ENCODE data around the gene ADARB2. TPM values are rescaled to one million over a fixed set of nuclear protein-coding genes. Genes with fewer than 3 reads are reported as not detected.

The ADARB2 gene
- polyA plus RNA-seq, 1 of the 3 experiments (the other 2 are of a cell fraction): not detected

DNA sequence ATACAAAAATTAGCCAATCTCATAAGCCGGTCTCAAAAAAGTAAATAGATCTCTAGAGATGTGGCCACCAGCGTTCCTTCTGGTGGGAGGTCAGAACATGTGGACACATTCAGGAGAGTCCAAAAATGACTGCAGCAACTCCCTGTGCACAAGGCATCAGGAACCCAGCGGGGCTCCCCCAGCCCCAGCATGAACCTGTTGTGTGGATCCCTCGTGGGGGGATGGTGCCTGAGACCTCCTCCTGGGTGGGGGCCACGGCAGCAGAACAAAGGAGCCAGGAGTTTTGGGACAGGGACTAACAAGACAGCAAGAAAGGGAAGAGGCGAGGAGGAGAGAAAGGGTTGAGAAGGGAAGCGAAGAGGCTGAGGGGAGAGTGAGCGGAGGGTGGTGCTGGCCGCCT is 559.4 kb downstream of the ADARB2 start:
- Histone ChIP-seq H3K4me1 (ENCODE audit: control insufficient read depth in 1 of 2, insufficient read depth in 2 of 2, low read depth in 1 of 2, low read length in 1 of 2) (no peaks in the 10 kb centered on the region; a peak in 1 of 4 replicates), H2AFZ (ENCODE audit: low read depth) (no peak overlapping the region), H3K36me3 (replicated peaks in 1 of 2; ENCODE audit: control insufficient read depth in 1 of 2, insufficient read depth in 2 of 2, low read length in 1 of 2) (no peaks in the 10 kb centered on the region), H3K27me3 (ENCODE audit: insufficient read depth) (no peaks in the 10 kb centered on the region), H3K4me3 (ENCODE audit: low read depth in 2 of 2, low read length in 1 of 2) (no peak overlapping the region), H3K9ac (no peak overlapping the region), H3K27ac (ENCODE audit: low read depth in 2 of 2, low read length in 1 of 2) (no peak overlapping the region), H3K9me3 (no peaks in the 10 kb centered on the region), H3K4me2 (no peak overlapping the region), H4K20me1 (ENCODE audit: insufficient read depth) (no peaks in the 10 kb centered on the region), H3F3A (replicated peaks; ENCODE audit: insufficient read depth) (no peaks in the 10 kb centered on the region), H3K79me2 (ENCODE audit: insufficient read depth) (no peaks in the 10 kb centered on the region), H3K9me2 (no peaks in the 10 kb centered on the region)
- WGBS (ENCODE audit: low lambda C conversion rate): 50% methylated on average over 9 of the region's 9 CpGs
- CTCF ChIA-PET: interaction anchor here (1.1 kb wide), 1 partner anchor 242 kb away, joined by 3 read pairs; no protein-coding TSS in a partner anchor
- TF ChIP-seq TAF1 (IDR thresholded peaks at IDR 0.05; ENCODE audit: borderline replicate concordance, low read depth, low read length) (no peak), ELF1 (IDR thresholded peaks at IDR 0.05) (no peak), FOXJ3 (CRISPR knock-in tag; IDR thresholded peaks at IDR 0.05) (no peak), JUND (IDR thresholded peaks at IDR 0.05) (no peak), TEAD4 (IDR thresholded peaks at IDR 0.05; ENCODE audit: borderline replicate concordance, insufficient read depth) (no peak), EZH2phosphoT487 (IDR thresholded peaks at IDR 0.05; ENCODE audit: borderline replicate concordance, low read depth) (no peak), MXI1 (IDR thresholded peaks at IDR 0.05; ENCODE audit: low read depth, low read length) (no peak), RFX5 (IDR thresholded peaks at IDR 0.05; ENCODE audit: low read length) (no peak), CHD2 (IDR thresholded peaks at IDR 0.05; ENCODE audit: low read length, partially characterized antibody) (no peak)
- TF ChIP-seq, protein P1, sequence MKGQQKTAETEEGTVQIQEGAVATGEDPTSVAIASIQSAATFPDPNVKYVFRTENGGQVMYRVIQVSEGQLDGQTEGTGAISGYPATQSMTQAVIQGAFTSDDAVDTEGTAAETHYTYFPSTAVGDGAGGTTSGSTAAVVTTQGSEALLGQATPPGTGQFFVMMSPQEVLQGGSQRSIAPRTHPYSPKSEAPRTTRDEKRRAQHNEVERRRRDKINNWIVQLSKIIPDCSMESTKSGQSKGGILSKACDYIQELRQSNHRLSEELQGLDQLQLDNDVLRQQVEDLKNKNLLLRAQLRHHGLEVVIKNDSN (IDR thresholded peaks at IDR 0.05; ENCODE audit: borderline replicate concordance, low read depth): no peak
- TF ChIP-seq, protein P2, sequence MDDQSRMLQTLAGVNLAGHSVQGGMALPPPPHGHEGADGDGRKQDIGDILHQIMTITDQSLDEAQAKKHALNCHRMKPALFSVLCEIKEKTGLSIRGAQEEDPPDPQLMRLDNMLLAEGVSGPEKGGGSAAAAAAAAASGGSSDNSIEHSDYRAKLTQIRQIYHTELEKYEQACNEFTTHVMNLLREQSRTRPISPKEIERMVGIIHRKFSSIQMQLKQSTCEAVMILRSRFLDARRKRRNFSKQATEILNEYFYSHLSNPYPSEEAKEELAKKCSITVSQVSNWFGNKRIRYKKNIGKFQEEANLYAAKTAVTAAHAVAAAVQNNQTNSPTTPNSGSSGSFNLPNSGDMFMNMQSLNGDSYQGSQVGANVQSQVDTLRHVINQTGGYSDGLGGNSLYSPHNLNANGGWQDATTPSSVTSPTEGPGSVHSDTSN (IDR thresholded peaks at IDR 0.05): no peak
- TF ChIP-seq, protein P3, sequence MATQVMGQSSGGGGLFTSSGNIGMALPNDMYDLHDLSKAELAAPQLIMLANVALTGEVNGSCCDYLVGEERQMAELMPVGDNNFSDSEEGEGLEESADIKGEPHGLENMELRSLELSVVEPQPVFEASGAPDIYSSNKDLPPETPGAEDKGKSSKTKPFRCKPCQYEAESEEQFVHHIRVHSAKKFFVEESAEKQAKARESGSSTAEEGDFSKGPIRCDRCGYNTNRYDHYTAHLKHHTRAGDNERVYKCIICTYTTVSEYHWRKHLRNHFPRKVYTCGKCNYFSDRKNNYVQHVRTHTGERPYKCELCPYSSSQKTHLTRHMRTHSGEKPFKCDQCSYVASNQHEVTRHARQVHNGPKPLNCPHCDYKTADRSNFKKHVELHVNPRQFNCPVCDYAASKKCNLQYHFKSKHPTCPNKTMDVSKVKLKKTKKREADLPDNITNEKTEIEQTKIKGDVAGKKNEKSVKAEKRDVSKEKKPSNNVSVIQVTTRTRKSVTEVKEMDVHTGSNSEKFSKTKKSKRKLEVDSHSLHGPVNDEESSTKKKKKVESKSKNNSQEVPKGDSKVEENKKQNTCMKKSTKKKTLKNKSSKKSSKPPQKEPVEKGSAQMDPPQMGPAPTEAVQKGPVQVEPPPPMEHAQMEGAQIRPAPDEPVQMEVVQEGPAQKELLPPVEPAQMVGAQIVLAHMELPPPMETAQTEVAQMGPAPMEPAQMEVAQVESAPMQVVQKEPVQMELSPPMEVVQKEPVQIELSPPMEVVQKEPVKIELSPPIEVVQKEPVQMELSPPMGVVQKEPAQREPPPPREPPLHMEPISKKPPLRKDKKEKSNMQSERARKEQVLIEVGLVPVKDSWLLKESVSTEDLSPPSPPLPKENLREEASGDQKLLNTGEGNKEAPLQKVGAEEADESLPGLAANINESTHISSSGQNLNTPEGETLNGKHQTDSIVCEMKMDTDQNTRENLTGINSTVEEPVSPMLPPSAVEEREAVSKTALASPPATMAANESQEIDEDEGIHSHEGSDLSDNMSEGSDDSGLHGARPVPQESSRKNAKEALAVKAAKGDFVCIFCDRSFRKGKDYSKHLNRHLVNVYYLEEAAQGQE (IDR thresholded peaks at IDR 0.05; ENCODE audit: low read depth, low read length): no peak
- no peak for DNase-seq
- POLR2A ChIA-PET: no interaction called here
